ENCODE results near the gene LDHD. TPM values are rescaled to one million over a fixed set of nuclear protein-coding genes. Genes with fewer than 3 reads are reported as not detected.

LDHD gene
- total RNA-seq, 1 donor: 0.86 TPM

GRCh38 chr16:75073545-75074303, 42.9 kb downstream of the LDHD start:
- H3K4me3 ChIP-seq (ENCODE audit: low read depth, low read length): no peak overlapping the region
- TF ChIP-seq, protein P1, sequence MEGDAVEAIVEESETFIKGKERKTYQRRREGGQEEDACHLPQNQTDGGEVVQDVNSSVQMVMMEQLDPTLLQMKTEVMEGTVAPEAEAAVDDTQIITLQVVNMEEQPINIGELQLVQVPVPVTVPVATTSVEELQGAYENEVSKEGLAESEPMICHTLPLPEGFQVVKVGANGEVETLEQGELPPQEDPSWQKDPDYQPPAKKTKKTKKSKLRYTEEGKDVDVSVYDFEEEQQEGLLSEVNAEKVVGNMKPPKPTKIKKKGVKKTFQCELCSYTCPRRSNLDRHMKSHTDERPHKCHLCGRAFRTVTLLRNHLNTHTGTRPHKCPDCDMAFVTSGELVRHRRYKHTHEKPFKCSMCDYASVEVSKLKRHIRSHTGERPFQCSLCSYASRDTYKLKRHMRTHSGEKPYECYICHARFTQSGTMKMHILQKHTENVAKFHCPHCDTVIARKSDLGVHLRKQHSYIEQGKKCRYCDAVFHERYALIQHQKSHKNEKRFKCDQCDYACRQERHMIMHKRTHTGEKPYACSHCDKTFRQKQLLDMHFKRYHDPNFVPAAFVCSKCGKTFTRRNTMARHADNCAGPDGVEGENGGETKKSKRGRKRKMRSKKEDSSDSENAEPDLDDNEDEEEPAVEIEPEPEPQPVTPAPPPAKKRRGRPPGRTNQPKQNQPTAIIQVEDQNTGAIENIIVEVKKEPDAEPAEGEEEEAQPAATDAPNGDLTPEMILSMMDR (IDR thresholded peaks at IDR 0.05; ENCODE audit: insufficient read depth, low read depth, low read length): no peak
- peak; percentile 42 for DNase-seq (ENCODE audit: low read depth)

DNA sequence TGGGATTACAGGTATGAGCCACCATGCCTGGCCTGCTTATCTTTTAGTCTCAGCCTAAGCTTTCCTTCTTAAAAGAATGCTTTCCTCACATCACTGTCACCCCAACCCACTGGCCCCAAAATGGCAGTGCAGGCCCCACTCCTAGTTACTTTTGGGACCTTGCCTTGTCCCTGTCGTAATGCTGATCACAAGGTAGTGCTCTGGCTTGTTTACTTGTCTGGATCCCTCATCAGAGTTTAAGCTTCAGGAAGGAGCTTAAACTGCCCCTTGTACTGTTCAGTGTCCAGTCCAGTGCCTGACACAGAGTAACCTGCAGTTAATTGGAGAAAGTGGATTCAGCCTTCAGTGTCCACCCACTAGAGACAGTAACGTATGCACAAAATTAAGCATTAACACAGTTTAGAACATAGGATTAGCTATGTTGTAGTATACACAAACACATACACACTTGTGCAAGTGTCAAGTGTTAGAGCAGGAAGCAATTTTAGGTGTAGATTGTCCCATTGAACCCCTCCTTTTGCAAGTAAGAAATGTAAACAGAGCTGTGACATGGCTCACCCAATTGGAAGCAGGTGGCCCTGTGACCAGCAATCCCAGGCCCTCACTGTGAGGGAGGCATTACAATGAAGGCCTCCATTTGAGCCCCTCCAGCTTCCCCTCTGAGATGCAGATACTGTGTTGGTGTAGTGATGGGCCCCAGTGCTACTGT, 44.2 kb downstream of the LDHD start:
- no peak overlapping the region for H3K4me3 ChIP-seq (ENCODE audit: low read depth, low read length)
- DNase-seq (ENCODE audit: low read depth): no peak
- TF ChIP-seq, protein P1 (IDR thresholded peaks at IDR 0.05; ENCODE audit: insufficient read depth, low read depth, low read length): no peak

- no peak overlapping the region for H3K4me3 ChIP-seq (ENCODE audit: low read depth, low read length)
- TF ChIP-seq, protein P1 (IDR thresholded peaks at IDR 0.05; ENCODE audit: insufficient read depth, low read depth, low read length): no peak
- DNase-seq (ENCODE audit: low read depth): no peak
These were observed 45.0 kb downstream of the LDHD start for GRCh38 chr16:75071621-75072020.

GRCh38 chr16:75070012-75070841, 46.4 kb downstream of the LDHD start:
- TF ChIP-seq, protein P1 (IDR thresholded peaks at IDR 0.05; ENCODE audit: insufficient read depth, low read depth, low read length): no peak
- no peak overlapping the region for H3K4me3 ChIP-seq (ENCODE audit: low read depth, low read length)
- DNase-seq (ENCODE audit: low read depth): peak; percentile 51

DNA sequence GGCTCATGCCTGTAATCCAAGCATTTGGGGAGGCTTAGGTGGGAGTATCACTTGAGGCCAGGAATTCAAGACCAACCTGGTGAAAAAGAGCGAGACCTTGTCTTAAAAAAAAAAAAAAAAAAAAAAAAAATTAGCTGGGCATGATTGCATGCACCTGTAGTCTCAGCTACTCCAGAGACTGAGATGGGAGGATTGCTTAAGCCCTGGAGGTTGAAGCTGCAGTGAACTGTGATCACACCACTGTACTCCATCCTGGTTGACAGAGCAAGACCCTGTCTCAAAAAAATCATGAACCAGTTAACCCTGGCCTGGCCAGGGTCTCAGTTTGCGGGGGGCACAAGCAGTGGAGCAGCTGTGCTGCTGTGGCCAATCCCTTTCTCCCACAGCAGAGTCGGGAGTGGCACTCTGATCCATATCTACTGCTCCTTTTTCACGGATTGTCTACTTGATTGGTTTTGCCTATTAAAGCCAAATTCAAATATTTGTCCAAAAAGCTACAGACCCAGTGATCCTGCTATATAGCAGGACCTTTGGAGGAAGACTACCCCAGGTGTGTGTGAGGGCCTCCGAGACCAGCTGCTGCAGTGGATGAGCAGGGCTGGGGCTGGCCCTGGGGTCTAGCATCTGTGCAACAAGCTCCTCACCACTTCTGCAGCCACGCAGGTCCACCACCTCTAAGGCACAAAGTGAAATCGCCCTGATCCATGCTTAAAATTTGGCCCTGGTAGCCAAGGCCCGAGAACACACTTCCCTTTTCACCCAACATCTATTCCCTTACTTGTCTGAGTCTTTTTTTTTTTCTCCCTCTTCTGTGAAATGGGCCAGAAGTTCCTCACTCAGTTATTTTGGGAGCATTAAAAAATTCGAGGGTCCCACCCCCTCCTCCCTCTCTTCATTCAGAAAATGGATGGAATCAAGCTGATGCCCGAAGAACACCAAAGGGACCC, 48.2 kb downstream of the LDHD start:
- TF ChIP-seq, protein P1 (IDR thresholded peaks at IDR 0.05; ENCODE audit: insufficient read depth, low read depth, low read length): no peak
- no peak for DNase-seq (ENCODE audit: low read depth)
- H3K4me3 ChIP-seq (ENCODE audit: low read depth, low read length): no peak overlapping the region
